ENCODE measurements around the gene TSPAN5.

DNA sequence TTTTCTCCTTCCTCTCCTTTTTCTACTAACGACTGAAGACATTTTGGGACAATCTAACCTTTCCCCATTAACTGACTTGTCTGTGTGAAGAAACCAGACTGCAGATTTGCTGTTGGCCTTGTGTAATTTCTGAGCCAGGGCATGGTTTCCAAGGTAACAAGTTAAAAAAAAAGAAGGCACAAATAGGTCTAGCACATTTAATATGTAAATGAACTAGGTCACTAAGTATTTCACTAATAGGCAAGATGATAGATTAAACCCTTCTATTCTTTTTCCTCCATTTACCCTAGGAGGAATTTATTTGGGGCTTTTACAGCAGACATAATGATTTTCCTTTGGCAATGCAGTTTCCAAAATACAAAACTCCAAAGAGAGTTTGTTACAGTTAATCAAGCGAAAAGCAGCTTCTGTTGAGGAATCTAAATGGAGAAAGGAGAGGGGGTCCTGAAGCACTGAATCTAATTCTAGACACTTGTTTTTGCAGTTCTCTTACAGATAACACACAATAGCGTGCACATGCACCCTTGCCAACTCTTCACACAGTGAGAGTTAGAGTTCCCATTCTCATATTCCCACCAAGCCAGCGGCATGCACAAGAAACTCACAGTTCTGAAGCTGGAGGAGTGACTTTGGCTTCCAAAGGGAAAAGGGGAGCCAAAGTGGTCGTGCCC, 72.0 kb downstream of the TSPAN5 start:
- TF ChIP-seq, protein P1, sequence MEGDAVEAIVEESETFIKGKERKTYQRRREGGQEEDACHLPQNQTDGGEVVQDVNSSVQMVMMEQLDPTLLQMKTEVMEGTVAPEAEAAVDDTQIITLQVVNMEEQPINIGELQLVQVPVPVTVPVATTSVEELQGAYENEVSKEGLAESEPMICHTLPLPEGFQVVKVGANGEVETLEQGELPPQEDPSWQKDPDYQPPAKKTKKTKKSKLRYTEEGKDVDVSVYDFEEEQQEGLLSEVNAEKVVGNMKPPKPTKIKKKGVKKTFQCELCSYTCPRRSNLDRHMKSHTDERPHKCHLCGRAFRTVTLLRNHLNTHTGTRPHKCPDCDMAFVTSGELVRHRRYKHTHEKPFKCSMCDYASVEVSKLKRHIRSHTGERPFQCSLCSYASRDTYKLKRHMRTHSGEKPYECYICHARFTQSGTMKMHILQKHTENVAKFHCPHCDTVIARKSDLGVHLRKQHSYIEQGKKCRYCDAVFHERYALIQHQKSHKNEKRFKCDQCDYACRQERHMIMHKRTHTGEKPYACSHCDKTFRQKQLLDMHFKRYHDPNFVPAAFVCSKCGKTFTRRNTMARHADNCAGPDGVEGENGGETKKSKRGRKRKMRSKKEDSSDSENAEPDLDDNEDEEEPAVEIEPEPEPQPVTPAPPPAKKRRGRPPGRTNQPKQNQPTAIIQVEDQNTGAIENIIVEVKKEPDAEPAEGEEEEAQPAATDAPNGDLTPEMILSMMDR (IDR thresholded peaks at IDR 0.05; ENCODE audit: insufficient read depth, low read depth, low read length), result no peak
- no peak for TF ChIP-seq EZH2 (IDR thresholded peaks at IDR 0.05; ENCODE audit: insufficient read depth, low read length)
